Heart left ventricle (tissue), 13 donors: Measurements from ENCODE around the gene GHRL.

ENCODE experiments used
- CTCF ChIP-seq, 12 donors: fragments of 200-600 bp; sonication (generic) in 4 of 12; IDR thresholded peaks; one replicate each; pipeline versions ENCODE4 v1.5.0 to v1.8.0; 2018 to 2022; ENCODE audit warnings: antibody characterized with exemption in 12 of 12, mild to moderate bottlenecking in 5 of 12
- POLR2A ChIP-seq, 2 donors: fragments of 450-650 bp; IDR thresholded peaks; one replicate each; pipeline ENCODE4 v1.6.1; 2017; ENCODE audit warnings: antibody characterized with exemption in 2 of 2, mild to moderate bottlenecking in 2 of 2, moderate library complexity in 2 of 2
- donor health status: ischemic (EF 13 %, LVEDD 7.1; RV severe dilation, severe dysfunction).
- donor health status: DM: no; HTN: yes; CAD: no.
- donor health status: DM: no; HTN: no; CAD: no.
- donor health status: ischemic (EF 25% LVEDD 6.9; RV normal size, moderate dysfunction).
- donor health status: ischemic (EF 25% LVEDD 5.7; RV mildly dilated, moderate dysfunction).
- donor health status: ischemic (EF 35%, LVEDD 5.7; RV mildly dilated, moderate dysfunction).
- donor health status: nonischemic (EF 11% LVEDD 7.7; RV severe dilation, severe dysfunction).
- donor health status: DM: yes; HTN: yes; CAD: no.
- donor health status: PGD.
- donor health status: ischemic (EF 29% LVEDD 5.4; RV normal size, mild dysfunction).
- donor health status: nonischemic (EF 23%, LVEDD 6.1; RV moderate dilation, normal function).

GRCh38 chr3:10289077-10289476, 3.7 kb downstream of the GHRL start:
- TF ChIP-seq CTCF (IDR thresholded peaks at IDR 0.05) (no peak), POLR2A (IDR thresholded peaks at IDR 0.05) (no peak)
